ENCODE measurements around the gene TOP2B. TPM values are rescaled to one million over a fixed set of nuclear protein-coding genes. Genes with fewer than 3 reads are reported as not detected.

The TOP2B gene
- total RNA-seq, 1 experiment from 2014 or later: 152 TPM

DNA sequence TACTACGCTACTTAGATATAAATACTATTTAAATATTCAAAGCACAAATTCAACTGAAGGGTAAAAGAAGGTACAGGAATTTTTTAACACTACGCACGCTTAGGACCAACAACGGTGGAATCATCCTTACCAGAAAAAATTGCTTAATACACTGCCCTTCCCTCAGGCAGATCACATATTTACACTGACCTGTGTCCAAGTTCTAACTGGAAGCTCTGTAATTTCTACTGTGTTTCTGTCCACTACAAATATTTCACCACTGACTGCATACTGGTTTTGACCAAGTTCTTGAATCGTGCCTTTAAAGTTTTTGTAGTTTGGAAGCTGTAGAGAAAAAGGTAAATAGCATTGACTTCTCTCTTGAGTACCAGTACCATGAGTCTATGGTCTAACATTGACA, 44.2 kb downstream of the TOP2B start:
- no peak for DNase-seq (ENCODE audit: low spot score)

DNA sequence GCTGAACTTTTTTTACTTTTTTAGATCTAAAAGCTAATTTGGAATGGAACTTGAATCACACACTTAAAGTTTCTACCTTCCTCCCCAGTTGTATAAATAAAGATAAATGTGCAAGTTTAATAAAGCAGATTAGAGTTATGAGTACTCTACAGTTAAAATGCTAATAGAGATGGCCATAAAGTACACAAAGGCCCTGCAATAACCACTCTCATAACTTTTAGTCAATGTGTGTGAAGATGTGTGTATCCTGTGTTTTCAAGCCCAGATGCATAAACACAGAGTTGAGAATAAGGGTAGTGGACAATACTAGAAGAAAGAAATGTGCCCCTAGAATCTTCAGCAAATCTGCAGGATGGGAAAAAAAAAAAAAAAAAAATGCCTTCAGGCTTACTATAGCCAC, 45.3 kb downstream of the TOP2B start:
- DNase-seq (ENCODE audit: low spot score): no peak

DNA sequence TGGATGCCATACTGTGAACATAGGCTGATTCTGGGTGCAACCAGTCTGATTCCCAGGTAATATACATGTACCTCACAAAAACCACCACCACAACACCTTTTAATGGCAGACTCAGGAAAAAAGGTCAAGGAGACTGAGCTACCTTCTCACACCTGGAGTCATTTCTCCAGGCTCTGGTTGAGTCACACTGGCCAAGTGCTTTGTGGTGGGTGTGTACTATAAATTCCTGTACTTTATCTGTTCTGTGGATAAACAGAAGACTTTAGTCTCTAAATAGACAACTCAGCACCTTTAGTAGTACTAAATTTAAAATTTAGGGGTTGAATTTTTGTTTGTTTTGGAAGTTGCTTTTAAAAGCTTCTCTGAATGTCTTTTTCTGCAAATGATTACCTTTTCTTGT, 46.7 kb downstream of the TOP2B start:
- no peak for DNase-seq (ENCODE audit: low spot score)

DNA sequence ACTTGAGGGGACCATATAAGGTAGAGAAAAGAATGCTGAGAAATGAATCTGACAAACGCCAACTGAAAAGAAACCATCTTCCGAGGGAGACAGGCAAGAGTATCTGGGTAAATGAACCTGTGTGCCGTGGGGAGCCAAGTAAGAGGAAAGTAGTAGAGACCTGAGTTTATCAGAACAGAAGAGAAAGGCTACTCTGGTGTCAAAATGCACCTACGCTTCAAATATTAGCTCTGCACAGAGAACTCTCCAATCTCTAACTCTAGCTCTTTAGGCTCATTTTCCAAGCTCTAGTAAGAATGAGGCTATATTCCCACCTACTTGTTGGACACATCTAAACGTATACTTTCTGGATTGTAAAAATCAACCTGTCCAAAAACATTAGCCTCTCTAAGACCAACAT, 53.5 kb downstream of the TOP2B start:
- DNase-seq (ENCODE audit: low spot score): no peak

DNA sequence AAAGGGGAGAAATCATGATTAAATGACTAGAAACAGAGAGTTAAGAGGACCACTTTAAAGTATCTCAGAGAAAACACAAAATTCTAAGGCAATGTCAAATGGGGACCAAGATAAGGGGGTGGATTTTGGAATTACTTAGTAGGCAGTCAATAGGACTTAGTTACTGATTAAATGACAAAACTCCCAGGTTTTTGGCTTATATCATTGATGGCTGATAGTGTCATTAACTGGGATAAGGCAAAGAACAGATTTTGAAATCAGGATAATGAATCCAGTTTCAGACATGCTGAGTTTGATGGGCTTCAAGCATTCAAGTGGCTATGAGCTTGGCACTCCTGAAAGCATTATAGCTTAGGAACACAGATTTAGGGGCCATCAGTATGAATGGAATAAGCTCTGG, 53.9 kb downstream of the TOP2B start:
- no peak for DNase-seq (ENCODE audit: low spot score)

DNA sequence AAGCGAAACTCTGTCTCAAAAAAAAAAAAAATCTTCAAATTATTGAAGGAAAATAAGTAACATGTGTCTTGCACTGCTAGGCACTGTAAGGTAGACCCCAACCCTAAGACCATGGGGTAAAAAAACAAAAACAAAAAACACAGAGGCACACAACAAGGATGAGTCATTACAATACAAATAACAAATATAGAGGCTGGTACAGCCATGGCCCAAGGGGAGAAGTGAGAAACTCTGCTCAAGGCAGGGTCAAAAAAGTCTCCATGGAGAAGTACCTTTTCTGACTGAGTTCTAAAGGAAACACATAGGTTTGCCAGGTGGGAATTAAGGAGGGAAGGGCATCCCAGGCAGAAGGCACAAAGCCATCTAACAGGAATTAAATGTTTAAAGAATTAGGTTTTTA, 54.5 kb downstream of the TOP2B start:
- no peak for DNase-seq (ENCODE audit: low spot score)

DNA sequence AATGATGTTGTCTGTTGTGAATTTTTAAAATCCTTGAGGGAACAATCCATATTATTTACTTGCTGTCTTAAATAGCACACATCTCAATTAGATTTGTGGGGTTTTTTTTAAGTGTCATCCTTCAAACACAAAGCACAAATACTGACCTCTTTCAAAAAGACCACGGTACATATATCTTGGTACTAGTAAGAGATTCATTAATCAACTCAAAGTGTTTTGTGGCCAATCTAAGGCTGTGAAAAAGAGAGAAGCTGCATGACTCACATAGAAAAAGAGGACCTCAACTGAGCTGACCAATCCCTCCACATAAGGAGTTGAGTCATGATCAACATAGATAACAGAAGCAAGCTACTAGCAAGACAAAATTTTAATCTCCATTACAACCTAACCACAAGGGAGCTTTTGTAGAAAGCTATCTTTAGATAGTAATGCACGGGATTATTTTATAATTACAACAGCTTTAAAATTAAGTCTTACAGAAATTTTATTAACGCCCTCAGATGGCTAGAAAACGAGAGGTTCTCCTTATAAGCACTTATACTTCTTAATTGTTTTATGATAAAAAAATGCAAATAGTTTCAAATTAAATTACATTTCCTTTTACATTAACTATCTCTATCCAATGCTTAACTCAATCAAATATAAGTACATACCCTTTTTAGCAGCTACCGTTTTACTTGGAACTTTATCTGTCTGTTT, 60.5 kb downstream of the TOP2B start:
- peak; percentile 97 for DNase-seq (ENCODE audit: low spot score)

DNA sequence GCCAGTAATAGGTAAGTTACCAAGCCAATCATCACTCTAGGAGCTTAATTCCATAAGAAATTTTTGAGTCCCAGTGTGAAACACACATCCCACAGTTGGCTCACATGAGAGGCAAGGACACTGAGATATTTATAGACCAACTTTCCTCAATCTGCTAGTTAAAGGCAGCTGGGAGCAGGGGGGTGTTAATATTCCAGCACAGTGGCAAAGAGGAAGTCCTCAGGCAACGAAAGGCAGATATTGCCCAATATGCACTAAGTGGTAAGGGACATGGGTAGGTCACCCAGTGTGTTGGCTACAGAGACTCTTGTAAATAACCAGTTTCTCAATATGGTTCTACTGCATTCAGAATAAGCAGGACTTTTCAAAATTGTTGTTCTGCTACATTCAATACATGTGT, 61.0 kb downstream of the TOP2B start:
- DNase-seq (ENCODE audit: low spot score): no peak

DNA sequence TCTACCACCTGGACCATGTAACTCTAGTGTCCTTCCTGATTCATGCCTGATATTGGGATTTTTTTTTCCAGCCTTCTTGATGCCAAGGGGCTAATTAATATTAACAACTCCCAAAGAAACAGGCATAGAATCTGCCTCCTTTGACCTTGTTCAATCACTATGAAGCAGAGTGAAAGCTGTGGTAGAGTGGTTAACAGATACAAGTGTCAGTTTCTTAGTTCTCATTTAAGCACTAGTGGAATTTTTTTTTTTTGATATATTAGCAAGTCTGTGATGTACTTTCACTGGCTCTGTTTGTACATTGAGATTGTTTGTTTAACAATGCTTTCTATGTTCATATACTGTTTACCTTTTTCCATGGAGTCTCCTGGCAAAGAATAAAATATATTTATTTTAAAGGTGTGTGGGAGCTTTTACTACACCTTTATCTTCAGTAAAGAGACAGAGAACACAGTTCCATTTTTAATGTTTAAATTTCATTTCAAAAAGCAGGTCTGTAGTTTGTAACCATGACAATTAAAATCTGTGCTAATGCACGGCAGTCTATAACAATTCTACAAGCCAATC, 67.1 kb downstream of the TOP2B start:
- no peak for DNase-seq (ENCODE audit: low spot score)

DNA sequence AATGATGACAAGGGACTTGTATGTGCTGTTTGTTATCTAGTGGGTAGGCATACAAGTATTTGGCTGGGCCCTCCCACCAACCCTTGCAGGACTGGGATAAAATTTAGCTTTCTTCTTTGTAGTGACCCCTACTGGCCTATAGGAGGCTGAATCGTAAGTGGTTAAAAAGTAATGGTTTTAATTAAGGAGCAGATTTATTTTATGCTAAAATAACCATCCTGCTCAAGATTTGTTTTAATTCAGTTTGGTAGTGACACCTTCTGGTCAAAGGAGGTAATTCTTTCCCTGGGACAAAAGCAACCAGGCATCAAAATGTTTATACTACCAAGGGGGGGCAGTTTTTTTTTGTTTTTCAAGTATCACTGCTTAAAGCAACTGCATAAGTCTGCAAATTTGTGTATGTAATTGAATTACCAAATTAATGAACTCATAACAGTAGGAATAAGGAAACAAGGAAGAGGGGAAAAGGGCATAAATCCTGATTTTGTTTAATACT, 70.7 kb downstream of the TOP2B start:
- peak; percentile 72 for DNase-seq (ENCODE audit: low spot score)

DNA sequence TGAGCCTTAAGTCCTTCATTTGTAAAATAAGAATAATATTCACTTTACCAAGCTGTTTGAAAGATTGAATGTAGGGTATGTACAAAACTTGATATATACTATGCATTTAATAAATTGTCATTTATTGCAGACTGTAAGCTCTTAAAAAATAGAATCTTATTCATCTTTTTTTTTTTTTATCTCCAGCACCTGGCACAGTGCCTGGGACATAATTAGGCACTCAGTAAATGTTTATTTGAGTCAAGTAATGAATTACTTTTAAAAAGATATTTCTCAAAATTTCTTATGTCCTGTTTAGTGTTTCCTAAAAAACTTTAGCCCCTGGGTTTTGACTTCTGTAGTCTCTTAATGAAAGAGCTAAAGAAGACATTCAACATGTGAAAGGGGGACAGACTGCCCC, 71.7 kb downstream of the TOP2B start:
- DNase-seq (ENCODE audit: low spot score): no peak

DNA sequence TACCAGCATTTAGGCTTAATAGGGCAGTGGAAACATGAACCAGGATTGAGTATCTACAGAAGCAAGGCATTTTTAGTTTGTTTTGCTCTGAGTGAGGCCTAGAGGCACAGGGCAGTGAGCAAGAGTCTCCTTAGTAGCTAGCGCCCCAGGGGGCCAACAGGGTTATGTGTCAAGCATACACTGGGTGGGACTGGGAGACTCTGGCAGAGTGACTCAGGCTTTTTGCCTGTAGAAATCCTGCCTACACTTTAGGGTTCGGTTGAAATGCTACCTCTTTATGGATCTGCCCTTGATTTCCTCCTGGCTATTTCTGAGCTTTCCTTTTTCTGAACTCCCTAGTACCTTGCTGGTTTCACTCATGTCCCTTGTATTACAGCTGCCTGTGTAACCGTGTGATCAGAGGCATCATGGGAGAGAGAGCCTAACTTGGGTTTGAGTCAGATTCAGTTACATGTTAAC, 72.2 kb downstream of the TOP2B start:
- DNase-seq (ENCODE audit: low spot score): peak; percentile 91

DNA sequence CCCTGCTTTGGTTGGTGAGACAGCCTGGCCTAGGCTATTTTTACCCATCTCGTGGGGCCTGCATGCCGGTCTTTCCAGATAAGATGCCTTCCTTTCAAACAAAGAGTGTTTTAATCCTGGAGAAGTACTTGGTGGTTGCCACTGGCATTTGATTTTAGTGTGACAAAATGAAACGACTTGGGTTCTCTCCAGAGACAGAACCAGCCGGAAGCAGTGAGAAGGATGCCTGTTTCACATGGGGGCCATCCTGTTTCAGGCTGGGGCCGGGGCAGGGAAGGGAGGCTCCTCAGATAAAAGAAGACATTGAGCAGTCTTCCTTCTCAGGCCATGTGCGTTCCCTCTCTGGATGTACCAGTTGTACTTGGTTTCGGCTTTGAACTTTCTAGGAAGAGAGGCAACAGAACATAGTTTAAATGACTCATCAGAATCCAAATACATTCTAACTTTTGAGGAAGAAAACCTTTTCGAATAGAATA, 74.9 kb downstream of the TOP2B start:
- DNase-seq (ENCODE audit: low spot score): no peak

DNA sequence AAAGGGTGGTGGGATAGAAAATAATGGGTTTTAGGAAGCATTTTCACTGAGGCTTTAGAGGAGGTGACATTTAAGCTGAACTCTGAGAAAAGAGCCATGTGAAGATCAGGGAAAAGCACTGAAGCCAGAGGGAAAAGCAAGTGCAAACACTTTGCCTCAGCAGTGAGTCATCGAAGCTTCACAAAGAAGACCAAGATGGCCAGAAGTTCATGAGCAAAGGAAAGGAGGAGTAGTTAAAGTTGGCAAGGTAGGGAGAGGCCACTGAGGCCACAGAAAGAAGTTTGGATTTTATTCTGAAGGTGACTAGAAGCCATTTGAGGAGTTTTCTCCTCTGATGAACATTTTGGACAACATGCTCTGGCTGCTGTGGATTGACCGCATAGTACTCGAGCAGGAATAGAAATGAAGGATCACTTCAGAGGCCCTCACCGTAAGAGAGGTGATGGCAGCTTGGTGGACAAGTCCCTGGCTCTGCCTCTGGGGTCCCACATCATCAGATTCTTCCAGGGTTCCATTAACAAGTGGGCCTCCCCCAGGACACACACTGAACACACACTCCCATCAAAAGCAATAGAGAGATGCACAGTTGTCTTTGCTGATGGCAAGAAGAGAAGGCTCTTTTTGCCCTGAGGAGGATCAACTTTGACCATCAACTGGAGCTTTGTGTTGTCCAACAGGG, 75.5 kb downstream of the TOP2B start:
- DNase-seq (ENCODE audit: low spot score): no peak

DNA sequence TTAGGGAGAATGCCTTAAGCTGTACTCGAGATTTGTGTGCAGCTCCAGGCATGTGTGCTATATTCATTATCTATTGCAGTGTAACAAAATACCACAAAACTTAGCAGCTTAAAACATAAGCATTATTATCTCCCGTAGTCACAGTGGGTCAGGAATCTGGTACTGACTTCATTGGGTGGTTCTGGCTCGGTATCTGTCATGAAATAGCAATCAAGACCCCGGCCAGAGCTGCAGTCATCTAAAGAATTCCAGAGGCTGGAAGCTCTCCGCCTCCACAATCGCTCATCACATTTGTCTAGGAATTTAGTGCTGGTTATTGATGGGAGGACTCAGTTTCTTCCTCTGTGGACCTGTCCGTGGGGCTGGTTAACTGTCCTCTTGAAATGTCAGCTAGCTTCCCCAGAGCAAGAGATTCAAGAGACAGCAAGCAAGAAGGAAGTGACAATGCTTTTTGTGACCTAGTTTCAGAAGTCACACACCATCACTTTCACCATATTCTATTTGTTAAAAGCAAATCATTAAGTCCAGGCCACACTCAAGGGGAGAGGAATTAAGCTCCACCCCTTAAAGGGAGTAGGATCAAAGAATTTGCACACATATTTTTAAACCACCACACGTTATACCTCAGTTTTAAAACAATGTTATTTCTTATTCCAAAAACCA, 76.1 kb downstream of the TOP2B start:
- DNase-seq (ENCODE audit: low spot score): no peak

DNA sequence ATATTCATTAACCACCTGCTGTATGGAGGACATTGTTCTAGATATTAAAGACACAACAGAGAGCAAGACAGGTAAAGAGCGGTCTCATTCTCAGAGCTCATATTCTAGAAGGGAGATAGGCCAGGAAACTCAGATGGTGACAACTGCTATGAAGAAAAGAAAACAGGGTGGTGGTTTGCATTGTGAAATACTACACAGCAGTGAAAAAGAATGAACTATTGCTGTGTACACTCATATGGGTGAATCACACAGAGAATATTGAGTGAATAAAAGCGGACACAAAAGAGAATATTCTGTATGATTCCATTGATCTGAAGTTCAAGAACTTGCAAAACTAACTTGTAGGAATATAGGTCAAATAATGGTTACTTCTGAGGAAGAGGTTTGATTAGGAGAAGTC, 76.7 kb downstream of the TOP2B start:
- no peak for DNase-seq (ENCODE audit: low spot score)

DNA sequence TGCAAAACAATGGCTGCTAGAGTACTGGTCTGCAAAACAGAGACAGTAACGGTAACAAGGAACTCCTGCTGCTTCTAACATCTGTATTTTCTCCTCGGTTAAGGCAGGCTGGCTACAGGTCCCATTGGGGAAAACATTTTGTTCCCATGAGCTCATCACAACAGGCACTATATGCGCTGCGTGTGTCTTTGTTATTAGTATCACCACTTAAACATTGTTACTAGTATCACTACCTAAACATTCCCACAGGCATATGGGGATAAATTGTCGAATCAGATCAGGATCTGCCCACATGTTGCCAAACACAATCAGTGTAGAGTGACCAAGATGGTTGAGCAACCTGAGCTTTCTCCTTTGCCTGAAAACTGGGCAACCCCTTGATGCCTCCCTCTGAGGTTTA, 77.2 kb downstream of the TOP2B start:
- no peak for DNase-seq (ENCODE audit: low spot score)

DNA sequence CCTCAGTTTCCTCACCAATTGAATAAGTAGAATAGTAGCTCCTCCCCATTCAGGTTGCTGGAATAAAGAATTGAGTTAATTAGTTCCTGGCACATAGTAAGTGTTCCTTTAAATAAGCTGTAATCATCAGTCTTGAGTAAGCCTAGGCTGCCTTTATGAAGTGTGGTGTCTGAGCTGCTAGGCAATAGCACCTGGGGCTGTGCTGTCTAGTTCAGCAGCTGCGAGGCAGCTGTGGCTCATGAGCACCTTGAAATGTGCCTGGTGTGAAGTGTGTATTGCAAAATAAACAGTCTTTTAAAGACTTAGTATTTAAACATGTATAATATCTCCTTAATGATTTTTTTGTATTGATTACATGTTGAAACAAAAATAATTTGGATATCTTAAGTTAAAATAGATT, 77.6 kb downstream of the TOP2B start:
- no peak for DNase-seq (ENCODE audit: low spot score)

DNA sequence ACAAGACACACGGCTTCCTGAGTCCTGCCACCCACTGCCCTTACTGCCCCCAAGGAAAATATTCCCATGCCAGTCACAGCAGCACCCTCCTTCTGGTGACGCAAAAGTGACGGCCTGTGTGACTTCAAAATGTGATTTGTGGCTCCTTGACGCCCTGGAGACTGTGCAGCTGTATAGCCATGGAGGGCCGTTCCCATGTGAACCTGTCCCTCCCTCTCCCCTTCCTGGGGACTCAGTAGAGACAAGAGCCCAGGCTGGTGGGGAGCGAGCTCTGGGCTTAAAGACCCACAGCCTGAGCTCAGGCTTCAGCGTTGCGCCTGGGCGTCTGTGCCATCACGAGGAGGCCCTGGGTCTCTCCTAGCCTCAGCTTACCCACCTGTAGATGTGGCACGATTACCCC, 78.2 kb downstream of the TOP2B start:
- DNase-seq (ENCODE audit: low spot score): no peak

DNA sequence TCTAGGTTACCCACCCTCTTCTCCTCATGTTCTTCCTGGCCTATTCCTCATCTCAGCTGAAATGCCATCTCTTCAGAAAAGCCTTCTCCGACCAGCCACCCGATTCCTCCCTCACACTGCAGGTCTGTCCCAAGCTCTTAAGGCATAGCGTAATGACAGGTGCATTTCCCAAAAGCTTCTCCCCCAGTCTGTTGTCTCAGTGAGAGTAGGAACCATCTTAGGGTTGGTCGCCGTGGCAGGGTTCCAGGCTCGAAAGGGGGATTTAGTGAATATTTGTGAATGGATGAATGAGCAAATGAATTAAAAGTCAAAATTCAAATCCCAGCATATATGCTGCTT, 78.6 kb downstream of the TOP2B start:
- DNase-seq (ENCODE audit: low spot score): no peak

DNA sequence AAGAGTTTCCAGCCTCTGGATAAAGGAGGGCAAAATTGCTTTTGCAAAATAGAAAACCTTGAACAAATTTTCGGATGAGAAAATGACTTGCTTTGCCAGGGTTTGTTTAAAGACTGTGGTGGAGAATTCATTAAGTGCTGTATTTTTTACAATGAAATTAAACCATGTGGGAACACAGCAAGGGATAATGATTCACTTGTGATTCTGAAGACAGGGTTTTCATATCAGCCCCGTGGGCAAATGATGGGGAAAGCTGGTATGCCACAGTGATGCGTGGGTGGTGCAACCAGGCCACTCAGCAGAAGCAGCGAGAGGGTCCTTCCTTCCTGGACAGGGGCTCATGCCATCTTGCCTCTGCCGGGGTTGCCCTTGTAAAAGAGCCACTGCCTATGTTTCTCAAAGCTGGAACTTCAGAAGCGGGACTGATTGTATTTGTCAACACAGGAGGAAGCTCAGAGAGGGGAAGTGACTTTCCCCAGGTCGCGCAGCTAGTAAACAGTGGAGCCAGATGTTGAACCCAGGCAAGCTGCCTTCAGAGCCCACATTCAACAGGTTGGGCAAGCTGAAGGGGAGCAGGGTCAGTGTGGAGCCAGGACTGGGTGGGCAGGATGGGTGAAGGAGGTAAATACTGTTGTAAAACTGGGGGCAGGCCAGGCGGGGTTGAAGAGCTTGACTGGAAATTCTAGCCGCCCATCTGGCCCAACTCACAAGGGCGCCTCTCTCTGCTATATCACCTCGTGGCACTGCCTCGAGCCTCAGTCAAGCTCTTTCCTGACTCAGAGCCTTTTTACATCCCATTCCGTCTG, 79.1 kb downstream of the TOP2B start:
- no peak for DNase-seq (ENCODE audit: low spot score)
